Endodermal cell (in vitro differentiated cells): ENCODE measurements around the gene ATP1B1. TPM values are rescaled to one million over a fixed set of nuclear protein-coding genes. Genes with fewer than 3 reads are reported as not detected.

Experiments
- DNase-seq: peaks from one replicate; pipeline ENCODE4 v3.0.0-alpha.2; 2017
- H3K27ac ChIP-seq: 2 replicates; pipeline ENCODE4 v1.5.1; 2013; ENCODE audit warnings: mild to moderate bottlenecking, low read depth, low read length, moderate library complexity
- H3K27me3 ChIP-seq: 2 replicates; pipeline ENCODE4 v1.6.1; 2013; ENCODE audit warnings: mild to moderate bottlenecking, low read length, moderate library complexity; ENCODE audit not compliant: insufficient read depth, control insufficient read depth, poor library complexity, severe bottlenecking
- H3K36me3 ChIP-seq: 2 replicates; pipeline ENCODE4 v1.7.0; 2013; ENCODE audit warnings: mild to moderate bottlenecking, low read length, moderate library complexity; ENCODE audit not compliant: control insufficient read depth, insufficient read depth
- H3K4me1 ChIP-seq: one replicate; pipeline ENCODE4 v1.7.0; 2013; ENCODE audit warnings: low read length; ENCODE audit not compliant: control insufficient read depth, insufficient read depth
- H3K4me3 ChIP-seq: 2 replicates; pipeline ENCODE4 v1.5.1; 2013; ENCODE audit warnings: mild to moderate bottlenecking, low read length, moderate library complexity
- H3K9ac ChIP-seq: 2 replicates; pipeline ENCODE4 v1.6.1; 2013; ENCODE audit warnings: mild to moderate bottlenecking, low read length, moderate library complexity; ENCODE audit not compliant: poor library complexity, severe bottlenecking; ENCODE audit errors: extremely low read depth
- H3K9me3 ChIP-seq: 2 replicates; pipeline ENCODE4 v1.6.1; 2013; ENCODE audit warnings: mild to moderate bottlenecking, low read length, moderate library complexity; ENCODE audit not compliant: control insufficient read depth
- H3K27ac Mint-ChIP-seq: 2 replicates; pipeline ENCODE4 v1.8.0; 2020; ENCODE audit warnings: mixed read lengths
- H3K27me3 Mint-ChIP-seq: 2 replicates; pipeline ENCODE4 v1.8.0; 2021; ENCODE audit warnings: mild to moderate bottlenecking, mixed read lengths; ENCODE audit not compliant: insufficient read depth
- H3K36me3 Mint-ChIP-seq: 2 replicates; pipeline ENCODE4 v1.8.0; 2020; ENCODE audit warnings: low read depth, mixed read lengths
- H3K4me1 Mint-ChIP-seq: 2 replicates; pipeline ENCODE4 v1.8.0; 2020; ENCODE audit warnings: mixed read lengths
- H3K4me3 Mint-ChIP-seq: 2 replicates; pipeline ENCODE4 v1.8.0; 2020; ENCODE audit warnings: mild to moderate bottlenecking, moderate library complexity, mixed read lengths
- H3K9me3 Mint-ChIP-seq: 2 replicates; pipeline ENCODE4 v1.8.0; 2020; ENCODE audit warnings: mild to moderate bottlenecking, mixed read lengths
- CTCF ChIP-seq: fragments of 200-600 bp; sonication (generic); conservative IDR thresholded peaks from 2 replicates; pipeline ENCODE4 v1.5.0; 2021; ENCODE audit warnings: antibody characterized with exemption, mild to moderate bottlenecking
- WGBS, 2 experiments: methylation state at CpG; one replicate each; pipeline versions ENCODE4 v1.1.5 to v1.1.7; 2013; ENCODE audit warnings: missing lambda C conversion rate in 2 of 2, mixed read lengths in 1 of 2; ENCODE audit not compliant: insufficient coverage in 1 of 2, insufficient read length in 1 of 2; 5-methylcytosine and 5-hydroxymethylcytosine counted together
- total RNA-seq, 2 donors: library from RNA; stranded (reverse); fragmentation: NEBNext Ultra II Directional in 1 of 2; extraction: Animal tissue kit (Norgen Biotek cat#: 25700) in 1 of 2; gene quantifications; 2 replicates in 1 of 2; 3 replicates in 1 of 2; pipeline ENCODE4 v1.2.1, GENCODE V29; 2021

ATP1B1 gene
- total RNA-seq, 2 donors from 2014 or later = 49.9 to 56.3 TPM

GRCh38 chr1:169070547-169070946 lies 35.9 kb upstream of the ATP1B1 start:
- no peak overlapping the region for H3K4me3 Mint-ChIP-seq
- no peak overlapping the region for H3K4me3 ChIP-seq

GRCh38 chr1:169070958-169071357 lies 35.5 kb upstream of the ATP1B1 start:
- no peaks in the 10 kb centered on the region for H3K4me1 ChIP-seq
- H3K9me3 Mint-ChIP-seq = peaks cover 9% of the 10 kb centered on the region
- H3K4me1 Mint-ChIP-seq = no peaks in the 10 kb centered on the region
- WGBS, 2 experiments = 61 to 83% methylated on average over 2 to 3 of the region's 3 CpGs
- no peak overlapping the region for H3K9ac ChIP-seq
- no peak overlapping the region for H3K27ac ChIP-seq
- no peak overlapping the region for H3K27ac Mint-ChIP-seq
- peaks cover 10% of the 10 kb centered on the region for H3K9me3 ChIP-seq
- no peak overlapping the region for H3K4me3 Mint-ChIP-seq
- H3K36me3 ChIP-seq = no peaks in the 10 kb centered on the region
- peak; percentile 26 for TF ChIP-seq CTCF
- H3K27me3 ChIP-seq = no peaks in the 10 kb centered on the region
- H3K27me3 Mint-ChIP-seq = no peaks in the 10 kb centered on the region
- H3K36me3 Mint-ChIP-seq = no peaks in the 10 kb centered on the region
- DNase-seq = no peak
- H3K4me3 ChIP-seq = no peak overlapping the region

More at GRCh38 chr1:169070547-169070946, 35.9 kb upstream of the ATP1B1 start:
- H3K36me3 ChIP-seq = no peaks in the 10 kb centered on the region
- H3K9me3 ChIP-seq = peaks cover 10% of the 10 kb centered on the region
- Mint-ChIP-seq H3K27me3 (no peaks in the 10 kb centered on the region), H3K36me3 (no peaks in the 10 kb centered on the region), H3K9me3 (peaks cover 9% of the 10 kb centered on the region), H3K27ac (no peak overlapping the region), H3K4me1 (no peaks in the 10 kb centered on the region)
- 91% methylated on average over 2 of the region's 2 CpGs; no CpG with 5 or more reads in 1 of the 2 experiments for WGBS, 2 experiments
- TF ChIP-seq CTCF = no peak
- H3K4me1 ChIP-seq = no peaks in the 10 kb centered on the region
- H3K27me3 ChIP-seq = no peaks in the 10 kb centered on the region
- no peak for DNase-seq
- no peak overlapping the region for H3K27ac ChIP-seq
- no peak overlapping the region for H3K9ac ChIP-seq

GRCh38 chr1:169072945-169073725 lies 33.4 kb upstream of the ATP1B1 start:
- Mint-ChIP-seq H3K9me3 (no peaks in the 10 kb centered on the region), H3K36me3 (no peaks in the 10 kb centered on the region), H3K27me3 (no peaks in the 10 kb centered on the region), H3K4me1 (peaks cover 9% of the 10 kb centered on the region), H3K4me3 (no peak overlapping the region), H3K27ac (no peak overlapping the region)
- Histone ChIP-seq H3K9ac (no peak overlapping the region), H3K4me3 (no peak overlapping the region), H3K4me1 (no peaks in the 10 kb centered on the region), H3K36me3 (no peaks in the 10 kb centered on the region), H3K27me3 (no peaks in the 10 kb centered on the region), H3K9me3 (no peaks in the 10 kb centered on the region), H3K27ac (no peak overlapping the region)
- TF ChIP-seq CTCF = no peak
- WGBS, 2 experiments = 83 to 86% methylated on average over 2 to 4 of the region's 6 CpGs
- DNase-seq = no peak
